Natural killer cell (primary cell): ENCODE measurements around the gene SBNO1. TPM values are rescaled to one million over a fixed set of nuclear protein-coding genes. Genes with fewer than 3 reads are reported as not detected.
A peak's percentile ranks its signal among the peaks of the same experiment; 100 is the strongest.

Experiments
- ATAC-seq, 3 donors: fragments of 150-1000 bp in 2 of 3; fragments of 200-7000 bp in 1 of 3; cut with Tn5 transposase; 1 replicate in 1 of 3; 2 replicates in 2 of 3; pipeline ENCODE4 v1.10.0; 2021; ENCODE audit warnings: mild to moderate bottlenecking in 2 of 3, moderate library complexity in 2 of 3
- DNase-seq, 2 donors: peaks; one replicate each; pipeline versions ENCODE4 v3.0.0 to v3.0.0-alpha.2; 2013 to 2021; ENCODE audit warnings: mixed read lengths in 1 of 2
- H3K27ac ChIP-seq: one replicate; pipeline ENCODE4 v1.5.1; 2013; ENCODE audit warnings: mild to moderate bottlenecking, low read length
- H3K27me3 ChIP-seq: one replicate; pipeline ENCODE4 v1.6.1; 2013; ENCODE audit warnings: low read length; ENCODE audit not compliant: control insufficient read depth, insufficient read depth
- H3K36me3 ChIP-seq: one replicate; pipeline ENCODE4 v1.6.1; 2013; ENCODE audit warnings: low read length; ENCODE audit not compliant: control insufficient read depth, insufficient read depth
- H3K4me1 ChIP-seq: one replicate; pipeline ENCODE4 v1.6.1; 2013; ENCODE audit warnings: low read length; ENCODE audit not compliant: control insufficient read depth, insufficient read depth
- H3K4me3 ChIP-seq: one replicate; pipeline ENCODE4 v1.5.1; 2013; ENCODE audit warnings: low read length
- H3K9me3 ChIP-seq: one replicate; pipeline ENCODE4 v1.6.1; 2013; ENCODE audit warnings: low read length; ENCODE audit not compliant: control insufficient read depth, insufficient read depth
- H3K27ac Mint-ChIP-seq, 2 donors: one replicate each; pipeline ENCODE4 v1.8.0; 2022; ENCODE audit warnings: mild to moderate bottlenecking in 2 of 2, mixed read lengths in 2 of 2, moderate library complexity in 1 of 2
- H3K27me3 Mint-ChIP-seq, 2 donors: one replicate each; pipeline ENCODE4 v1.8.0; 2022; ENCODE audit warnings: low read depth in 2 of 2, mixed read lengths in 2 of 2
- H3K36me3 Mint-ChIP-seq: one replicate; pipeline ENCODE4 v1.8.0; 2022; ENCODE audit warnings: mixed read lengths
- H3K4me1 Mint-ChIP-seq, 2 donors: one replicate each; pipeline ENCODE4 v1.8.0; 2022; ENCODE audit warnings: mixed read lengths in 2 of 2
- H3K4me3 Mint-ChIP-seq: one replicate; pipeline ENCODE4 v1.8.0; 2022; ENCODE audit warnings: mild to moderate bottlenecking, moderate library complexity, mixed read lengths
- H3K9me3 Mint-ChIP-seq, 2 donors: one replicate each; pipeline ENCODE4 v1.8.0; 2022; ENCODE audit warnings: mixed read lengths in 2 of 2
- CTCF ChIP-seq: fragments of 200-600 bp; IDR thresholded peaks from one replicate; pipeline ENCODE4 v1.8.0; 2022; ENCODE audit warnings: antibody characterized with exemption
- WGBS: methylation state at CpG from one replicate; pipeline ENCODE4 v1.1.7; 2013; ENCODE audit warnings: missing lambda C conversion rate; ENCODE audit not compliant: insufficient coverage; 5-methylcytosine and 5-hydroxymethylcytosine counted together
- intact Hi-C: fragments of 100-400 bp; cut with micrococcal nuclease; formaldehyde crosslinking; loops from one replicate; pipeline ENCODE4 v1.14.2; 2022
- total RNA-seq, 4 donors: library from RNA; stranded (reverse); fragments of 120-200 nt in 1 of 4; gene quantifications; one replicate each; pipeline versions ENCODE4 v1.2.3 to v1.2.4, GENCODE V29; 2013 to 2022

The SBNO1 gene
- total RNA-seq, 3 donors from 2014 or later (not counting 1 experiment from before 2014, with no cell fraction given) = 30.7 to 40.3 (median 34.3) TPM

DNA sequence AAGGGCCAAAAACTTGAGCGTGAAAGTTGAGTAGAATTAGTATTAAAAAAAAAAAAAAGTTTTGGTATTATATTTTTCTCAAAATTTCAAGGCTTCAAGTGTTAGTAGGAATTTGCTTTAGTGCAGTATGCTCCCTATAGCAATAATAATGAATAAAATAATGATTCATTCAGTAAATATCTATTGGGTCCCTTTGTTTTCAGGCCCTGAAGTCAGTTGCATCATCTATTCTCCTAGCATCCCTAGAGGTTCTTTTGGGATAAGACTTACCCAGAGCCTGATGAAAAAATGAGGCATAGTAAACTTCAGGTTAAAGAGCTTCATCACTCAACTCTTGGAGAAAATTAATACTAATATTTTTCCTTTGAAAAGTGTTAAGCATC is 20.3 kb upstream of the SBNO1 start:
- Histone ChIP-seq H3K9me3 (no peaks in the 10 kb centered on the region), H3K27me3 (no peaks in the 10 kb centered on the region), H3K36me3 (no peaks in the 10 kb centered on the region), H3K27ac (no peak overlapping the region), H3K4me3 (peak overlapping the region; percentile 70), H3K4me1 (peaks cover 33% of the 10 kb centered on the region)
- no peak for ATAC-seq
- Mint-ChIP-seq H3K4me1 (peaks cover 26 to 27% of the 10 kb centered on the region in 2 donors), H3K4me3 (peak overlapping the region; percentile 99), H3K27ac (peak overlapping the region in 1 of 2 donors; percentile 89), H3K36me3 (no peaks in the 10 kb centered on the region), H3K9me3 (no peaks in the 10 kb centered on the region), H3K27me3 (no peaks in the 10 kb centered on the region)
- intact Hi-C loops = loop anchor here (1.0 to 5.0 kb wide), 3 partner anchors 20 to 197 kb away; partner anchors contain the start of genes SNRNP35 and TMED2
- DNase-seq = no peak
- no peak for TF ChIP-seq CTCF
- no CpG with 5 or more reads among the region's 1 CpG for WGBS

- WGBS = 4% methylated on average over 39 of the region's 41 CpGs
- Histone ChIP-seq H3K4me1 (peaks cover 28% of the 10 kb centered on the region), H3K9me3 (no peaks in the 10 kb centered on the region), H3K27ac (no peak overlapping the region), H3K36me3 (no peaks in the 10 kb centered on the region), H3K4me3 (peak overlapping the region; percentile 70), H3K27me3 (no peaks in the 10 kb centered on the region)
- no peaks in the 10 kb centered on the region for H3K27me3 Mint-ChIP-seq
- no peak for TF ChIP-seq CTCF
- H3K4me3 Mint-ChIP-seq = peak overlapping the region; percentile 99
- no peak for DNase-seq
- intact Hi-C loops = loop anchor here (1.0 to 5.0 kb wide), 2 partner anchors 19 to 198 kb away; partner anchors contain the start of gene TMED2
- ATAC-seq = no peak
- peaks cover 23 to 24% of the 10 kb centered on the region in 2 donors for H3K4me1 Mint-ChIP-seq
- H3K27ac Mint-ChIP-seq = peak overlapping the region; percentile 79 to 89
- H3K36me3 Mint-ChIP-seq = no peaks in the 10 kb centered on the region
- no peaks in the 10 kb centered on the region for H3K9me3 Mint-ChIP-seq
These were observed 19.8 kb upstream of the SBNO1 start for GRCh38 chr12:123384318-123384993.

- 100% methylated on average over 7 of the region's 14 CpGs for WGBS
- Histone ChIP-seq H3K27me3 (no peaks in the 10 kb centered on the region), H3K36me3 (no peaks in the 10 kb centered on the region), H3K9me3 (no peaks in the 10 kb centered on the region), H3K27ac (no peak overlapping the region), H3K4me3 (no peak overlapping the region), H3K4me1 (peaks cover 20% of the 10 kb centered on the region)
- Mint-ChIP-seq H3K9me3 (no peaks in the 10 kb centered on the region), H3K27ac (no peak overlapping the region), H3K4me1 (peaks cover 16 to 19% of the 10 kb centered on the region in 2 donors), H3K4me3 (peak overlapping the region; percentile 68), H3K36me3 (no peaks in the 10 kb centered on the region), H3K27me3 (no peaks in the 10 kb centered on the region)
- ATAC-seq (no peak), DNase-seq (no peak)
- no peak for TF ChIP-seq CTCF
- intact Hi-C loops = loop anchor here (5.0 kb wide), 1 partner anchor 200 kb away; the partner anchor contains the start of gene TMED2
These were observed 18.0 kb upstream of the SBNO1 start for GRCh38 chr12:123382684-123383083.
